Cardiac muscle cell (in vitro differentiated cells and primary cell): ENCODE data around the gene UROC1. TPM values are rescaled to one million over a fixed set of nuclear protein-coding genes. Genes with fewer than 3 reads are reported as not detected.

Source experiments
- DNase-seq, 2 donors: peaks; one replicate each; pipeline versions ENCODE4 v3.0.0 to v3.0.0-alpha.2; 2010 to 2017; ENCODE audit warnings: low read depth in 1 of 2, low spot score in 1 of 2
- H3K27ac ChIP-seq: fragments of 200-600 bp; sonication (generic); 2 replicates; pipeline ENCODE4 v1.5.1; 2016
- H3K27me3 ChIP-seq: fragments of 200-600 bp; sonication (generic); 2 replicates; pipeline ENCODE4 v1.6.0; 2016; ENCODE audit warnings: control low read depth
- H3K36me3 ChIP-seq: fragments of 200-600 bp; sonication (generic); 2 replicates; pipeline ENCODE4 v1.5.1; 2016; ENCODE audit warnings: control low read depth
- H3K4me1 ChIP-seq: fragments of 200-600 bp; sonication (generic); 2 replicates; pipeline ENCODE4 v1.8.1; 2017; ENCODE audit warnings: low read depth, mild to moderate bottlenecking, mixed run types
- H3K4me3 ChIP-seq: fragments of 200-600 bp; sonication (generic); 2 replicates; pipeline ENCODE4 v1.5.1; 2016; ENCODE audit warnings: mild to moderate bottlenecking
- H3K9me3 ChIP-seq: fragments of 200-600 bp; sonication (generic); 2 replicates; pipeline ENCODE4 v1.5.1; 2017; ENCODE audit warnings: low read depth, mild to moderate bottlenecking, control low read depth
- CTCF ChIP-seq: IDR thresholded peaks from 2 replicates; pipeline ENCODE4 v1.5.1; 2012; ENCODE audit warnings: low read depth, mild to moderate bottlenecking, low read length
- polyA plus RNA-seq: library from polyadenylated mRNA; unstranded; fragments of >200 nt; fragmentation: Nextera tagmentation; extraction: Ambion mirVana; gene quantifications from 2 replicates; pipeline ENCODE4 v1.2.1, GENCODE V29; 2016
- total RNA-seq: library from RNA; depleted of rRNA; stranded (reverse); fragments of >200 nt; gene quantifications from 2 replicates; pipeline ENCODE4 v1.2.3, GENCODE V29; 2016

UROC1 gene
- total and polyA plus RNA-seq, 2 experiments from 2014 or later, result not detected

- Histone ChIP-seq H3K9me3 (no peaks in the 10 kb centered on the region), H3K36me3 (no peaks in the 10 kb centered on the region), H3K4me3 (no peak overlapping the region), H3K27ac (no peak overlapping the region), H3K4me1 (peaks cover 6% of the 10 kb centered on the region), H3K27me3 (no peaks in the 10 kb centered on the region)
- DNase-seq, result no peak
- no peak for TF ChIP-seq CTCF
These were observed 31.2 kb upstream of the UROC1 start for GRCh38 chr3:126548556-126549466.

- Histone ChIP-seq H3K4me3 (no peak overlapping the region), H3K27ac (no peak overlapping the region), H3K9me3 (no peaks in the 10 kb centered on the region), H3K27me3 (no peaks in the 10 kb centered on the region), H3K4me1 (peaks cover 6% of the 10 kb centered on the region), H3K36me3 (no peaks in the 10 kb centered on the region)
- DNase-seq, result no peak
- TF ChIP-seq CTCF, result no peak
These were observed 30.1 kb upstream of the UROC1 start for GRCh38 chr3:126547721-126548120.

GRCh38 chr3:126546549-126547239 lies 29.1 kb upstream of the UROC1 start:
- Histone ChIP-seq H3K4me3 (no peak overlapping the region), H3K36me3 (no peaks in the 10 kb centered on the region), H3K27ac (no peak overlapping the region), H3K9me3 (no peaks in the 10 kb centered on the region), H3K4me1 (peaks cover 6% of the 10 kb centered on the region), H3K27me3 (no peaks in the 10 kb centered on the region)
- DNase-seq, result no peak
- TF ChIP-seq CTCF, result no peak

GRCh38 chr3:126546013-126546412 lies 28.4 kb upstream of the UROC1 start:
- Histone ChIP-seq H3K4me1 (peaks cover 6% of the 10 kb centered on the region), H3K4me3 (no peak overlapping the region), H3K27me3 (no peaks in the 10 kb centered on the region), H3K36me3 (no peaks in the 10 kb centered on the region), H3K27ac (no peak overlapping the region), H3K9me3 (no peaks in the 10 kb centered on the region)
- no peak for DNase-seq
- no peak for TF ChIP-seq CTCF

GRCh38 chr3:126545544-126545943 lies 28.0 kb upstream of the UROC1 start:
- TF ChIP-seq CTCF, result no peak
- Histone ChIP-seq H3K4me1 (peaks cover 6% of the 10 kb centered on the region), H3K9me3 (no peaks in the 10 kb centered on the region), H3K27me3 (no peaks in the 10 kb centered on the region), H3K36me3 (no peaks in the 10 kb centered on the region), H3K4me3 (no peak overlapping the region), H3K27ac (no peak overlapping the region)
- DNase-seq, result no peak
